BE2C (cell line): ENCODE results near the gene YTHDF1.

Source experiments
- DNase-seq: peaks from one replicate; pipeline ENCODE4 v3.0.0-alpha.2; 2020
- H3K27me3 ChIP-seq: fragments of 250-450 bp; sonication (Bioruptor Pico); 2 replicates; pipeline ENCODE4 v1.5.1; 2020; ENCODE audit warnings: mild to moderate bottlenecking
- H3K36me3 ChIP-seq: fragments of 250-450 bp; sonication (Bioruptor Pico); 2 replicates; pipeline ENCODE4 v1.5.1; 2020; ENCODE audit warnings: mild to moderate bottlenecking
- H3K4me1 ChIP-seq: fragments of 250-450 bp; sonication (Bioruptor Pico); 2 replicates; pipeline ENCODE4 v1.5.1; 2020
- H3K4me3 ChIP-seq: 2 replicates; pipeline ENCODE4 v1.5.1; 2011; ENCODE audit warnings: low read depth, low read length
- H3K9me3 ChIP-seq: fragments of 250-450 bp; sonication (Bioruptor Pico); 2 replicates; pipeline ENCODE4 v1.5.1; 2020
- CTCF ChIP-seq: IDR thresholded peaks from 2 replicates; pipeline ENCODE4 v1.5.1; 2012; ENCODE audit warnings: mild to moderate bottlenecking, low read depth, low read length

Gene YTHDF1

GRCh38 chr20:63179687-63180568, 36.0 kb downstream of the YTHDF1 start:
- Histone ChIP-seq H3K27me3 (peaks cover 44% of the 10 kb centered on the region), H3K4me3 (no peak overlapping the region), H3K9me3 (no peaks in the 10 kb centered on the region), H3K36me3 (no peaks in the 10 kb centered on the region), H3K4me1 (no peaks in the 10 kb centered on the region)
- TF ChIP-seq CTCF = no peak
- DNase-seq = no peak

GRCh38 chr20:63178889-63179686, 36.8 kb downstream of the YTHDF1 start:
- peaks cover 52% of the 10 kb centered on the region for H3K27me3 ChIP-seq
- no peaks in the 10 kb centered on the region for H3K4me1 ChIP-seq
- H3K36me3 ChIP-seq = no peaks in the 10 kb centered on the region
- peak overlapping the region; percentile 29 for H3K4me3 ChIP-seq
- no peaks in the 10 kb centered on the region for H3K9me3 ChIP-seq
- peak; percentile 70 for DNase-seq
- peak; percentile 64 for TF ChIP-seq CTCF

- H3K9me3 ChIP-seq = no peaks in the 10 kb centered on the region
- no peak for DNase-seq
- peak overlapping the region; percentile 11; the same call in 1 of the 2 replicates for H3K4me3 ChIP-seq
- H3K27me3 ChIP-seq = peaks cover 59% of the 10 kb centered on the region
- H3K36me3 ChIP-seq = no peaks in the 10 kb centered on the region
- TF ChIP-seq CTCF = no peak
- H3K4me1 ChIP-seq = no peaks in the 10 kb centered on the region
Measured at GRCh38 chr20:63178446-63178820, 37.5 kb downstream of the YTHDF1 start.

- Histone ChIP-seq H3K27me3 (peaks cover 64% of the 10 kb centered on the region), H3K4me3 (peak overlapping the region; percentile 11), H3K9me3 (no peaks in the 10 kb centered on the region), H3K4me1 (no peaks in the 10 kb centered on the region), H3K36me3 (no peaks in the 10 kb centered on the region)
- TF ChIP-seq CTCF = no peak
- DNase-seq = no peak
Measured at GRCh38 chr20:63177785-63178445, 38.0 kb downstream of the YTHDF1 start.

- Histone ChIP-seq H3K4me3 (no peak overlapping the region), H3K9me3 (no peaks in the 10 kb centered on the region), H3K36me3 (no peaks in the 10 kb centered on the region), H3K4me1 (no peaks in the 10 kb centered on the region), H3K27me3 (peaks cover 69% of the 10 kb centered on the region)
- no peak for TF ChIP-seq CTCF
- DNase-seq = no peak
Measured at GRCh38 chr20:63177134-63177784, 38.7 kb downstream of the YTHDF1 start.
